Hepatocyte (in vitro differentiated cells): Measurements from ENCODE around the gene TNFSF15. TPM values are rescaled to one million over a fixed set of nuclear protein-coding genes. Genes with fewer than 3 reads are reported as not detected.

ENCODE experiments used
- DNase-seq: peaks from one replicate; pipeline ENCODE4 v3.0.0-alpha.2; 2016; ENCODE audit warnings: low spot score
- H2AFZ ChIP-seq: fragments of 200-600 bp; sonication (generic); 2 replicates; pipeline ENCODE4 v1.6.0; 2016; ENCODE audit warnings: antibody characterized with exemption, mild to moderate bottlenecking
- H3K27ac ChIP-seq: fragments of 200-600 bp; sonication (generic); 2 replicates; pipeline ENCODE4 v1.5.1; 2016; ENCODE audit warnings: mild to moderate bottlenecking
- H3K27me3 ChIP-seq: fragments of 200-600 bp; sonication (generic); 2 replicates; pipeline ENCODE4 v1.6.1; 2016
- H3K36me3 ChIP-seq: fragments of 200-600 bp; sonication (generic); replicated peaks from 2 replicates; pipeline ENCODE4 v1.5.1; 2016; ENCODE audit warnings: low read depth; ENCODE audit not compliant: insufficient read depth
- H3K4me1 ChIP-seq: fragments of 200-600 bp; sonication (generic); 2 replicates; pipeline ENCODE4 v1.5.1; 2016; ENCODE audit warnings: mild to moderate bottlenecking, moderate library complexity; ENCODE audit not compliant: insufficient read depth
- H3K4me2 ChIP-seq: fragments of 200-600 bp; sonication (generic); 2 replicates; pipeline ENCODE4 v1.6.0; 2016
- H3K4me3 ChIP-seq: fragments of 200-600 bp; sonication (generic); 2 replicates; pipeline ENCODE4 v1.5.1; 2016; ENCODE audit warnings: mild to moderate bottlenecking
- H3K79me2 ChIP-seq: fragments of 200-600 bp; sonication (generic); 2 replicates; pipeline ENCODE4 v1.6.0; 2017; ENCODE audit warnings: mild to moderate bottlenecking
- H3K9me2 ChIP-seq: fragments of 200-600 bp; sonication (generic); replicated peaks from 2 replicates; pipeline ENCODE4 v1.6.0; 2017; ENCODE audit warnings: mild to moderate bottlenecking; ENCODE audit not compliant: insufficient read depth
- H3K9me3 ChIP-seq: fragments of 200-600 bp; sonication (generic); 2 replicates; pipeline ENCODE4 v1.5.1; 2016; ENCODE audit warnings: low read depth, mild to moderate bottlenecking
- H4K20me1 ChIP-seq: fragments of 200-600 bp; sonication (generic); 2 replicates; pipeline ENCODE4 v1.6.0; 2016; ENCODE audit warnings: mild to moderate bottlenecking; ENCODE audit not compliant: insufficient read depth, poor library complexity, severe bottlenecking
- CTCF ChIP-seq: fragments of 200-600 bp; sonication (generic); IDR thresholded peaks from 2 replicates; pipeline ENCODE4 v1.5.1; 2016; ENCODE audit warnings: antibody characterized with exemption, mild to moderate bottlenecking; ENCODE audit not compliant: poor library complexity
- EZH2 ChIP-seq: fragments of 200-600 bp; sonication (generic); IDR thresholded peaks from 2 replicates; pipeline ENCODE4 v1.6.1; 2016; ENCODE audit warnings: antibody characterized with exemption, mild to moderate bottlenecking, borderline replicate concordance
- EZH2phosphoT487 ChIP-seq: fragments of 200-600 bp; sonication (generic); IDR thresholded peaks from one replicate; pipeline ENCODE4 v1.6.1; 2018; ENCODE audit warnings: antibody characterized with exemption, mild to moderate bottlenecking, low read depth, moderate library complexity; ENCODE audit not compliant: unreplicated experiment, severe bottlenecking
- WGBS: methylation state at CpG from one replicate; pipeline ENCODE4 v1.1.6; 2016; ENCODE audit warnings: low lambda C conversion rate; ENCODE audit errors: missing lambda C conversion rate; 5-methylcytosine and 5-hydroxymethylcytosine counted together
- polyA plus RNA-seq: library from polyadenylated mRNA; unstranded; fragments of >200 nt; fragmentation: Nextera tagmentation; extraction: Ambion mirVana; gene quantifications from 2 replicates; pipeline ENCODE4 v1.2.1, GENCODE V29; 2016
- total RNA-seq: library from RNA; depleted of rRNA; stranded (reverse); fragments of >200 nt; gene quantifications from 2 replicates; pipeline ENCODE4 v1.2.3, GENCODE V29; 2014

The TNFSF15 gene
- total and polyA plus RNA-seq, 2 experiments from 2014 or later: 3.3 to 8.5 TPM

- Histone ChIP-seq H4K20me1 (no peaks in the 10 kb centered on the region), H3K4me1 (peaks cover 51% of the 10 kb centered on the region), H2AFZ (no peak overlapping the region), H3K79me2 (peaks cover 3% of the 10 kb centered on the region), H3K4me3 (no peak overlapping the region), H3K9me2 (no peaks in the 10 kb centered on the region), H3K4me2 (peak overlapping the region; percentile 73), H3K36me3 (no peaks in the 10 kb centered on the region), H3K9me3 (no peaks in the 10 kb centered on the region), H3K27me3 (no peaks in the 10 kb centered on the region), H3K27ac (peak overlapping the region; percentile 92)
- WGBS: 68% methylated on average over 1 of the region's 1 CpG
- no peak for TF ChIP-seq EZH2
- no peak for TF ChIP-seq EZH2phosphoT487
- no peak for TF ChIP-seq CTCF
- no peak for DNase-seq
These were observed 2.2 kb downstream of the TNFSF15 start for GRCh38 chr9:114803479-114804265.

- no peak overlapping the region for H3K4me2 ChIP-seq
- no peaks in the 10 kb centered on the region for H3K9me2 ChIP-seq
- H3K4me3 ChIP-seq: no peak overlapping the region
- H3K27me3 ChIP-seq: no peaks in the 10 kb centered on the region
- peaks cover 3% of the 10 kb centered on the region for H3K79me2 ChIP-seq
- TF ChIP-seq EZH2: no peak
- no peak for TF ChIP-seq EZH2phosphoT487
- TF ChIP-seq CTCF: no peak
- no peaks in the 10 kb centered on the region for H3K9me3 ChIP-seq
- WGBS: 69% methylated on average over 2 of the region's 2 CpGs
- DNase-seq: no peak
- H3K27ac ChIP-seq: peak overlapping the region; percentile 30
- no peaks in the 10 kb centered on the region for H4K20me1 ChIP-seq
- no peaks in the 10 kb centered on the region for H3K36me3 ChIP-seq
- H2AFZ ChIP-seq: no peak overlapping the region
- H3K4me1 ChIP-seq: peaks cover 28% of the 10 kb centered on the region
These were observed 5.9 kb downstream of the TNFSF15 start for GRCh38 chr9:114799925-114800324.

GRCh38 chr9:114799441-114799840 is 6.4 kb downstream of the TNFSF15 start:
- H2AFZ ChIP-seq: no peak overlapping the region
- peak overlapping the region; percentile 30 for H3K27ac ChIP-seq

GRCh38 chr9:114798780-114799427 is 6.9 kb downstream of the TNFSF15 start:
- peak overlapping the region; percentile 30 for H3K27ac ChIP-seq
- H3K4me3 ChIP-seq: no peak overlapping the region
- peaks cover 21% of the 10 kb centered on the region for H3K4me1 ChIP-seq
- H3K79me2 ChIP-seq: peaks cover 3% of the 10 kb centered on the region
- 53% methylated on average over 2 of the region's 2 CpGs for WGBS
- no peaks in the 10 kb centered on the region for H3K27me3 ChIP-seq
- no peak overlapping the region for H2AFZ ChIP-seq
- no peaks in the 10 kb centered on the region for H3K9me3 ChIP-seq
- peak overlapping the region; percentile 28 for H3K4me2 ChIP-seq
- no peaks in the 10 kb centered on the region for H4K20me1 ChIP-seq
- H3K36me3 ChIP-seq: no peaks in the 10 kb centered on the region
- no peak for DNase-seq
- no peaks in the 10 kb centered on the region for H3K9me2 ChIP-seq
- no peak for TF ChIP-seq EZH2phosphoT487
- TF ChIP-seq CTCF: no peak
- TF ChIP-seq EZH2: no peak

More at GRCh38 chr9:114799441-114799840, 6.4 kb downstream of the TNFSF15 start:
- H3K9me3 ChIP-seq: no peaks in the 10 kb centered on the region
- H3K4me3 ChIP-seq: no peak overlapping the region
- no peaks in the 10 kb centered on the region for H3K27me3 ChIP-seq
- no peaks in the 10 kb centered on the region for H4K20me1 ChIP-seq
- peaks cover 3% of the 10 kb centered on the region for H3K79me2 ChIP-seq
- H3K9me2 ChIP-seq: no peaks in the 10 kb centered on the region
- no peaks in the 10 kb centered on the region for H3K36me3 ChIP-seq
- peak overlapping the region; percentile 28 for H3K4me2 ChIP-seq
- no peak for TF ChIP-seq EZH2
- WGBS: 31% methylated on average over 5 of the region's 5 CpGs
- H3K4me1 ChIP-seq: peaks cover 25% of the 10 kb centered on the region
- peak; percentile 45 for DNase-seq
